HG03457 (cell line): ENCODE results near the gene CAMKMT.
"Not testable (repeated sequence)": the region's sequence is repeated elsewhere in the genome, so short reads cannot be mapped to it uniquely, and the experiment has no call there.

Source experiments
- ATAC-seq: cut with Tn5 transposase; IDR thresholded peaks from one replicate; pipeline ENCODE4 v1.9.1; 2021; ENCODE audit warnings: moderate number of reproducible peaks; ENCODE audit not compliant: unreplicated experiment

The CAMKMT gene

DNA sequence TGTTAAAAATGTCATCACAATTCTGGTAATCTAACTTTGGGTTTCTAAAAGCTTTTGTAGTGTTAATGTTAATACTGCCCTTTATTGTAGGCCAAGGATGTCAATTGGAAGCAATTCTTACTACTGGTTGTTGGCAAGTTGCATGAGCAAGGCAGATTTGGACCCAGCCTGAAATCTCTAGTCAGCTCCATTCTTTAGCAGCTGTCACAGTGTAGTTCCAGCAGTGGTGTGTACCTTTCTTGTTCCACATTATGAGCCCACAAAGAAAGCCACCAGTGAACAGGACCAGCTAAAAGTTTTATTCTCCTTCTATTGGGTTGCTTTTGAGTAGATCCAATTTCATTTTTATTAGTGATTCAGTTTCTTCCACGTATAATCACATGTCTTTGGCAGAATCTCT lies 133.8 kb downstream of the CAMKMT start:
- no peak for ATAC-seq

DNA sequence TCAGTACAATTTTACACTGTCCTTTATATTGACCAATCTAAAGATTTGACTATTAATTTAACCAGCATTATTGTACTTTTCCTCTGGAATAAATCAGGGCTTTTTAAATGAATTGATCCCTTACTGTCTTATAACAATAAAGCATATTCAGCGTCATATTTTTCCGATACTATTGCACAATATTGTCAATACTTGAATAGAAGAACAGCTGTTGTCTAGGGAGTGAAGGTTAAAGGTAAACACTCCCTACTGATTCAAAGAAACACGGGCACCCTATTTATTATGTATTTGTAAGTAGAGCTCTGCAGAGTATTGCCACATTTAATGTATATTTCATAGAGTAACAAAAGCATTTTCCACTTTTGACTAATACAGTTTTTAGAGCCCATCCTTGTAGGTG lies 134.4 kb downstream of the CAMKMT start:
- ATAC-seq, result no peak

DNA sequence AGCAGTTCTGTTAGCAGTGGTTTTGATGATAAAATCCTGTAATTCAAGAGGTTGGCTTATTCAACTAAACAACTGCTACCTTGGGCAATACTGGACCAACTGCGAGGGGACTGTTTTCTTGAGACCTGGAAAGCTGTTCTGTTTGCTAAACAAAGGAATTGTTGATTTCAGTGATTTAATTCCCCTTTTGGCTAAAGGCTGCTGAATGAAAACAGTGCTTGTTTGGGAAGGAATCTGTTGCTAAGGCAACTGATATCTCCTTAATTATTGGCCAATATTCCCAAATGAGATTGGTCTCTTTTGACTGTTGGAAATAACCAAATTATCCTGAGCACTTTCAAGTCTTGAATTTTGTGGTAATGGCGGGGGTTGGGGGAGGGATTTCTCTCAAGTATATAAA lies 136.8 kb downstream of the CAMKMT start:
- ATAC-seq, result no peak

DNA sequence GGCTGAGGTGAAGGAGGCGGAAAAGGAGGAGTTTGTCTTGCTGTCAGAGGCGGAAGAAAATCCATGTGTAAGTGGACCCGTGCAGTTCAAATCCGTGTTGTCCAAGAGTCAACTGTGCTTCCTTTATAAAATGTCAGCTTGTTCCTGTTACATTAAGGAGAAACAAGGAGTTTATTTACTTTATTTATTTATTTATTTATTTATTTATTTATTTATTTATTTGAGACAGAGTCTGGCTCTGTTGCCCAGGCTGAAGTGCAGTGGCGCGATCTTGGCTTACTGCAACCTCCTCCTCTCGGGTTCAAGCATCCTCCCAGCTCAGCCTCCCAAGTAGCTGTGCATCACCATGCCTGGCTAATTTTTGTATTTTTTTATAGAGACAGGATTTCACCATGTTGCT lies 143.9 kb downstream of the CAMKMT start:
- ATAC-seq, result not testable (repeated sequence)

- no peak for ATAC-seq
These were observed 148.5 kb downstream of the CAMKMT start for GRCh38 chr2:44510246-44510645.

- no peak for ATAC-seq
These were observed 153.7 kb downstream of the CAMKMT start for GRCh38 chr2:44515416-44515815.

GRCh38 chr2:44519026-44519425 lies 157.3 kb downstream of the CAMKMT start:
- no peak for ATAC-seq

- no peak for ATAC-seq
These were observed 161.1 kb downstream of the CAMKMT start for GRCh38 chr2:44522846-44523245.

- no peak for ATAC-seq
These were observed 162.7 kb downstream of the CAMKMT start for GRCh38 chr2:44524347-44524926.

DNA sequence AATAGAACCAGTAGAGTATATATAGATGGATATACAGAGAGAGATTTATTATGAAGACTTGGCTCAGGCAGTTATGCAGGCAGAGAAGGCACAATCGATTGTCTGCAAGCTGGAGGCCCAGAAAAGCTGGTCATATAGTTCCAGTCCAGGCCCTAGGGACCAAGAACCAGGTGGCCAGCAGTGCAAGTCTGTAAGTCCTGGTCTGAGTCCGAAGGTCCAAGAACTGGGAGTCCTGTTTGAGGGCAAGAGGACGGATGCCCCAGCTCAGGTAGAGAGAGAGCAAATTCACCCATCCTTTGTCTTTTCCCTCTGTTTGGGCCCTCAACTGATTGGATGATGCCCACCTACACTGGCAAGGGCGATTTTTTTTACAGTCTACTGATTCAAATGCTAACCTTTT lies 164.6 kb downstream of the CAMKMT start:
- no peak for ATAC-seq

DNA sequence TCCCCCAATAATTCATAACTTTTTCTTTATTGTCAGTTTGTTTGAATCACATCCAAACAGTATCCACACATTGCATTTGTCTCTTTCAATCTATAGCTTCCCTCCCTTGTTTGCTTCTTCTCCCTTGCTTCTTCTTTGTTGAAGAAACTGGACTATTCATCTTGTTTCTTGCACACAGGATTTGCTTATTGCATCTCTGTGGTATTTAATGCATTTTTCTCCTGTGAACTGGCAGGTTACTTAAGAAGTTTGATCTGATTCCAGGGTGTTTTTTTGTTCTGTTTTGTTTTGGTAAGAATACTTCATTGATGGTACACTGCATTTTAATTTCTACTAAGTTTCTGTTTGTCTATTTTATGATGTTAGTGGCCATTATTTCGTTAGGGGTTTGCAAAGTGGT lies 166.8 kb downstream of the CAMKMT start:
- ATAC-seq, result no peak

GRCh38 chr2:44529448-44529847 lies 167.7 kb downstream of the CAMKMT start:
- ATAC-seq, result no peak

GRCh38 chr2:44531289-44531688 lies 169.5 kb downstream of the CAMKMT start:
- ATAC-seq, result no peak

GRCh38 chr2:44532031-44532430 lies 170.3 kb downstream of the CAMKMT start:
- no peak for ATAC-seq

DNA sequence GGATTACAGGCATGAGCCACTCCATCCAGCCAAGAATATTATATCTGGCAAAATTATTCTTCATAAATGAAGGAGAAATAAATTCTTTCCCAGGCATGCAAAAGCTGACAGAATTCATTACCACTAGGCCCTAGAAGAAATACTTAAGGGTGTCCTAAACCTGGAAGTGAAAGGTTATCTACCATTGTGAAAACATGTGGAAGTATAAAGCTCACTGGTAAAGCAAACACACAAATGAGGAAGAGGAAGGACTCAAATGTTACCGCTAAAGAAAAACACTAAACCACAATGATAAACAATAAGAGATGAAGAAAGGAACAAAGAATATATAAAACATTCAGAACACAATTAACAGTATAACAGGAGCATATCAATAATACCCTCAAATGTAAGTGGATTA lies 171.8 kb downstream of the CAMKMT start:
- ATAC-seq, result no peak

GRCh38 chr2:44535376-44535775 lies 173.6 kb downstream of the CAMKMT start:
- ATAC-seq, result no peak

- ATAC-seq, result no peak
These were observed 175.5 kb downstream of the CAMKMT start for GRCh38 chr2:44537264-44537663.

DNA sequence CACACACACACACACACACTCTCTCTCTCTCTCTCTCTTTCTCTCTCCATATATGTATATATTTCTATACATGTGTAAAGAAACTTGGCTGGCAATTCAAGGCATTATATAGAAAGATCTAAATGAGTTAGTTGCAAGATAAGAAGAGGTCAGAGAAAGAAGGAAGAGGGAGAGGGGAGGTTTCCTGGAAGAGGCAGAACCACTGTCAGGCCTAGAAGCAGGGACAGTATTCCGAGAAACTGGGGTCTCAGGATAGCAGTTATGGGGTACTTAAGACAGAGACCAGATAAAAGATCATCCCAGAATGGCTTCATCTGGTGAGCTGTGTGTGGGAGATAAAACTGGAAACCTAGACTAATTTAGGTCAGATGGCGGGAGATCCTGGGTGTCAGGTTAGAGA lies 180.8 kb downstream of the CAMKMT start:
- ATAC-seq, result no peak

GRCh38 chr2:44543773-44544725 lies 182.3 kb downstream of the CAMKMT start:
- no peak for ATAC-seq

GRCh38 chr2:44545005-44545404 lies 183.3 kb downstream of the CAMKMT start:
- ATAC-seq, result no peak

DNA sequence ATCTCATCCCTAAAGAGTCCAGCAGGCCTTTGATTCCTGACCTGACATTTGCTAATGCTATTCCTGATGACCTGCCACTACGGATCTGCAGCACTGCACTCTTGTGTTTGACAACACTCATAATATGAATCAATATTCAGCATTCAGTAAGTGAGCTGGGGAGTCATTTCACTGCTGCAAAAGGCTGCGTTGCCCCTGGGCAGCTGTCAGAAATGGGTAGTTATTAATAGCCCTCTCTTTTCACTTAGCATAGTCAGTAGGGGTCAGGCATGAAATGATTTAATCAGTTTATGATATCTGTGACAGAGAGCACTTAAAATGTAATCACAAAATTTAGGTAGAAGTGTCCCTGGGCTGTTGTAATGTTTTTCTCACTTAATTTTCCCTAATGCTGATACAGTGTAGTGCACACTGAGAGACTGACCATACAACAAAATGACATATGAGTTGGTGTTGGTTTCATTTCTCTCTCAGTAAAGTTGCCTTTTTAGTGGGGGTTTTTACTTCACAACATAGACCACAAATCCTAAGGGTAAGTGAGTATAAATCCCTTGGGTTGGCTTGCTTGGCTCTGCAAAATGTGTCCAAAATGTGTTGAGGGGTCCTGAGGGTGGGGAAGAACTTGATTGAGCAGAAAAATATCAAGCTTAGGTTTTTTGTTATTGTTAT lies 184.8 kb downstream of the CAMKMT start:
- ATAC-seq, result no peak

GRCh38 chr2:44547718-44548117 lies 186.0 kb downstream of the CAMKMT start:
- ATAC-seq, result no peak
